ENCODE results near the gene RHOH. TPM values are rescaled to one million over a fixed set of nuclear protein-coding genes. Genes with fewer than 3 reads are reported as not detected.

Gene RHOH
- total RNA-seq, 4 donors from 2014 or later: 0.26 TPM; not detected in 3

- H3K4me3 ChIP-seq: no peak overlapping the region
- in situ Hi-C loops (cut with MboI; ENCODE audit: low sequenced_read_pairs in 4 of 4): no loop called here
- peaks cover 0 to 13% (median 0%) of the 10 kb centered on the region in 3 donors for H3K9me3 ChIP-seq
- H3K27ac ChIP-seq: no peak overlapping the region
- ATAC-seq: no peak
- intact Hi-C loops (cut with DNase I; ENCODE audit: low total_unique reads): no loop called here
- H3K4me1 ChIP-seq: no peaks in the 10 kb centered on the region
- no peaks in the 10 kb centered on the region for H3K36me3 ChIP-seq
- no peak for DNase-seq
- no peaks in the 10 kb centered on the region for H3K27me3 ChIP-seq
- TF ChIP-seq CTCF (IDR thresholded peaks at IDR 0.05 in 4 of 5, conservative IDR thresholded peaks at IDR 0.05 in 1 of 5) (no peak), POLR2A (IDR thresholded peaks at IDR 0.05) (no peak)
Observed at GRCh38 chr4:40170588-40170987, 26.2 kb upstream of the RHOH start.

- in situ Hi-C loops (cut with MboI; ENCODE audit: low sequenced_read_pairs in 4 of 4) (no loop called here), intact Hi-C loops (cut with DNase I; ENCODE audit: low total_unique reads) (no loop called here)
- DNase-seq: no peak
- H3K36me3 ChIP-seq: no peaks in the 10 kb centered on the region
- H3K4me3 ChIP-seq: no peak overlapping the region
- H3K27ac ChIP-seq: no peak overlapping the region
- TF ChIP-seq POLR2A (IDR thresholded peaks at IDR 0.05): no peak
- TF ChIP-seq CTCF (IDR thresholded peaks at IDR 0.05 in 4 of 5, conservative IDR thresholded peaks at IDR 0.05 in 1 of 5): no peak
- peaks cover 0 to 4% (median 3%) of the 10 kb centered on the region in 3 donors for H3K27me3 ChIP-seq
- no peak for ATAC-seq
- peaks cover 0 to 1% (median 0%) of the 10 kb centered on the region in 3 donors for H3K9me3 ChIP-seq
- H3K4me1 ChIP-seq: no peaks in the 10 kb centered on the region
Observed at GRCh38 chr4:40173470-40173875, 23.4 kb upstream of the RHOH start.

GRCh38 chr4:40176602-40177001 is 20.2 kb upstream of the RHOH start:
- DNase-seq (no peak), ATAC-seq (no peak)
- H3K27me3 ChIP-seq: peaks cover 0 to 6% (median 3%) of the 10 kb centered on the region in 3 donors
- TF ChIP-seq POLR2A (IDR thresholded peaks at IDR 0.05): no peak
- no peak for TF ChIP-seq CTCF (IDR thresholded peaks at IDR 0.05 in 4 of 5, conservative IDR thresholded peaks at IDR 0.05 in 1 of 5)
- no peaks in the 10 kb centered on the region for H3K4me1 ChIP-seq
- H3K27ac ChIP-seq: no peak overlapping the region
- in situ Hi-C loops (cut with MboI; ENCODE audit: low sequenced_read_pairs in 4 of 4): no loop called here
- no peaks in the 10 kb centered on the region for H3K36me3 ChIP-seq
- H3K9me3 ChIP-seq: no peaks in the 10 kb centered on the region
- no peak overlapping the region for H3K4me3 ChIP-seq
- intact Hi-C loops (cut with DNase I; ENCODE audit: low total_unique reads): no loop called here

GRCh38 chr4:40177591-40177990 is 19.2 kb upstream of the RHOH start:
- ATAC-seq (no peak), DNase-seq (no peak)
- Histone ChIP-seq H3K27me3 (peaks cover 0 to 10% (median 3%) of the 10 kb centered on the region in 3 donors), H3K4me1 (no peaks in the 10 kb centered on the region), H3K27ac (no peak overlapping the region), H3K4me3 (no peak overlapping the region), H3K36me3 (no peaks in the 10 kb centered on the region), H3K9me3 (no peaks in the 10 kb centered on the region)
- in situ Hi-C loops (cut with MboI; ENCODE audit: low sequenced_read_pairs in 4 of 4): no loop called here
- intact Hi-C loops (cut with DNase I; ENCODE audit: low total_unique reads): no loop called here
- TF ChIP-seq POLR2A (IDR thresholded peaks at IDR 0.05): no peak
- TF ChIP-seq CTCF (IDR thresholded peaks at IDR 0.05 in 4 of 5, conservative IDR thresholded peaks at IDR 0.05 in 1 of 5): no peak

GRCh38 chr4:40178672-40179071 is 18.2 kb upstream of the RHOH start:
- DNase-seq (no peak), ATAC-seq (no peak)
- peaks cover 0 to 10% (median 3%) of the 10 kb centered on the region in 3 donors for H3K27me3 ChIP-seq
- TF ChIP-seq POLR2A (IDR thresholded peaks at IDR 0.05) (no peak), CTCF (IDR thresholded peaks at IDR 0.05 in 4 of 5, conservative IDR thresholded peaks at IDR 0.05 in 1 of 5) (no peak)
- no peak overlapping the region for H3K4me3 ChIP-seq
- no peaks in the 10 kb centered on the region for H3K4me1 ChIP-seq
- H3K36me3 ChIP-seq: no peaks in the 10 kb centered on the region
- H3K27ac ChIP-seq: no peak overlapping the region
- intact Hi-C loops (cut with DNase I; ENCODE audit: low total_unique reads) (no loop called here), in situ Hi-C loops (cut with MboI; ENCODE audit: low sequenced_read_pairs in 4 of 4) (no loop called here)
- H3K9me3 ChIP-seq: no peaks in the 10 kb centered on the region
